KMS-11 (cell line): ENCODE measurements around the gene ZNF76.
"Not testable (repeated sequence)": the region's sequence is repeated elsewhere in the genome, so short reads cannot be mapped to it uniquely, and the experiment has no call there.

Experiments
- H2AFZ ChIP-seq: fragments of 200-600 bp; sonication (generic); 2 replicates; pipeline ENCODE4 v1.6.1; 2016; ENCODE audit warnings: antibody characterized with exemption, mixed run types, low read depth
- H3K27ac ChIP-seq: fragments of 200-600 bp; sonication (generic); 2 replicates; pipeline ENCODE4 v1.6.1; 2016; ENCODE audit warnings: mild to moderate bottlenecking, mixed run types
- H3K27me3 ChIP-seq: fragments of 200-600 bp; sonication (generic); 2 replicates; pipeline ENCODE4 v1.6.1; 2017; ENCODE audit warnings: mild to moderate bottlenecking, low read depth, mixed run types, moderate library complexity; ENCODE audit not compliant: insufficient read depth
- H3K36me3 ChIP-seq: fragments of 200-600 bp; sonication (generic); 2 replicates; pipeline ENCODE4 v1.6.1; 2017; ENCODE audit warnings: mild to moderate bottlenecking, mixed run types; ENCODE audit not compliant: insufficient read depth
- H3K4me1 ChIP-seq: fragments of 200-600 bp; sonication (generic); 2 replicates; pipeline ENCODE4 v1.6.1; 2016; ENCODE audit warnings: mild to moderate bottlenecking, low read depth, mixed run types; ENCODE audit not compliant: poor library complexity, severe bottlenecking
- H3K4me2 ChIP-seq: fragments of 200-600 bp; sonication (generic); 2 replicates; pipeline ENCODE4 v1.7.0; 2016; ENCODE audit warnings: mild to moderate bottlenecking, mixed run types
- H3K4me3 ChIP-seq: fragments of 200-600 bp; sonication (generic); IDR thresholded peaks from 2 replicates; pipeline ENCODE4 v1.6.1; 2017; ENCODE audit warnings: low read depth, low read length, mixed read lengths; ENCODE audit not compliant: insufficient read depth
- H3K79me2 ChIP-seq: fragments of 200-600 bp; sonication (generic); 2 replicates; pipeline ENCODE4 v1.6.1; 2016; ENCODE audit warnings: low read depth, mixed run types; ENCODE audit not compliant: insufficient read depth
- H3K9ac ChIP-seq: fragments of 200-600 bp; sonication (generic); 2 replicates; pipeline ENCODE4 v1.6.1; 2016; ENCODE audit warnings: mild to moderate bottlenecking, mixed run types
- H4K20me1 ChIP-seq: fragments of 200-600 bp; sonication (generic); 2 replicates; pipeline ENCODE4 v1.6.1; 2016; ENCODE audit warnings: mild to moderate bottlenecking, mixed run types; ENCODE audit not compliant: insufficient read depth
- CTCF ChIP-seq: fragments of 200-600 bp; sonication (generic); conservative IDR thresholded peaks from 2 replicates; pipeline ENCODE4 v1.6.1; 2017; ENCODE audit warnings: low read depth, mild to moderate bottlenecking, antibody characterized with exemption, low read length, moderate library complexity, mixed read lengths

The ZNF76 gene

GRCh38 chr6:35321091-35321490 is 61.6 kb downstream of the ZNF76 start:
- no peaks in the 10 kb centered on the region for H3K4me1 ChIP-seq
- H4K20me1 ChIP-seq: no peaks in the 10 kb centered on the region
- no peaks in the 10 kb centered on the region; the same call in 1 of the 2 replicates for H3K36me3 ChIP-seq
- H3K4me3 ChIP-seq: no peak overlapping the region
- no peak overlapping the region for H3K9ac ChIP-seq
- H2AFZ ChIP-seq: no peak overlapping the region
- TF ChIP-seq CTCF: no peak
- no peak overlapping the region for H3K4me2 ChIP-seq
- H3K27me3 ChIP-seq: no peaks in the 10 kb centered on the region
- H3K79me2 ChIP-seq: no peaks in the 10 kb centered on the region
- no peak overlapping the region for H3K27ac ChIP-seq

DNA sequence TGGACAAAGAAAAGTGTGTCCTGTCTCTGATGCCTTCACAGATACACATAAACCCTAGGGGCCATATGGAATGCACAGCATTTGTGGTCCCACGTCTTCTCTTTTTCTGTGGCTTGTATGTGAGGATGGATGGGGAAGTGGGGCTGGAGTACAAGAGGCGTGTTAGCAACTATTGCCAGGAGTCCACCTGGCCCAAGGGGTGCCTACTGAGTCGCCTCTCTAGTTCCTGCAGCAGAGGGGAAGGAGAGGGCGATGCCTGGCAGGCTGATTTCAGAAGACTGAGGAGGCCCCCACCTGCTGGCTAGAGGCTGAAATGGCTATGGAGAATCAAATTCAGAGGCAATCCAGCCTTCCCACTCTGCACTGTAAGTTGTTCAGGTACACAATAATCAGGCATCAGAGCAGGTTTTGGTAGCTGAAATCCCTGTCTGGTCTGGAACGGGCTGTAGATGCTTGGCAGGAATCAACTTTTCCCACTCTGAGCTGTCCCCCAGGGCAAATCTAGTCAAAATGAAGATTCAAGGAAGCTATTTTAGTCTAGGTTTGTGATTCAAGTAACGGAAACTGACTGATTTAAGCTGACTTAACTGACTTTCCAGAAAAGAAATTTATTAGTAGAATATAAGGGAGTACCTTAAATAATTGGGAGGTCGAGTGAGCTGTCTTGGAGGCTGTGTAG is 68.0 kb downstream of the ZNF76 start:
- Histone ChIP-seq H3K27ac (no peak overlapping the region), H3K27me3 (no peaks in the 10 kb centered on the region), H3K4me2 (no peak overlapping the region), H3K9ac (no peak overlapping the region), H4K20me1 (no peaks in the 10 kb centered on the region), H3K36me3 (no peaks in the 10 kb centered on the region), H2AFZ (no peak overlapping the region), H3K4me1 (peaks cover 23% of the 10 kb centered on the region), H3K4me3 (no peak overlapping the region), H3K79me2 (no peaks in the 10 kb centered on the region)
- peak; percentile 67 for TF ChIP-seq CTCF

DNA sequence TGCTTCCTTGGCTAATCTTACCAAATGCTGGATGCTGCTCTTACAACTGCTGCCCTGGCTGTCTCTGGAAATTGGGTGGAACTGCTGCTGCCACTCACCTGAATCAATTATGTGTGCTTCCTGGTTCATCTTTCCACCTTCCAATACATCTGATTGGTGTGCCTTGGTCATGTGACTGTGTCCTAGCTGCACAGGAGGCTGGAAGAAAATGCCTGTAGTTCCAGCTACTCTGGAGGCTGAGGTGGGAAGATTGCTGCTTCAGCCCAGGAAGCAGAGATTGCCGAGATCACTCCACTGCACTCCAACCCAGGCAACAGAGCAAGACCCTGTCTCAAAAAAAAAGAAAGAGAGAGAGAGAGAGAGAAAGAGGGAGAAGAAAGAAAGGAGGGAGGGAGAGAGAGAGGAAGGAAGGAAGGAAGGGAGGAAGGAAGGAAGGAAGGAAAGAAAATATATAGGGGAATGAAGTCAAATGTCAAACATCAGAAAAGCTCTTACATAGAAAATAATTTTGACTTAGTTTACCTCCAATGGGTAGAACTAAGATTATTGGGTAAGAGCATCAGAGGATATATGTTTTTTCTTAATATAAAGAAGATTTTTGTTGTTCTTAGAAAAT is 68.7 kb downstream of the ZNF76 start:
- H4K20me1 ChIP-seq: no peaks in the 10 kb centered on the region
- no peaks in the 10 kb centered on the region for H3K79me2 ChIP-seq
- H3K4me1 ChIP-seq: peaks cover 28% of the 10 kb centered on the region
- no peak overlapping the region for H2AFZ ChIP-seq
- H3K9ac ChIP-seq: no peak overlapping the region
- no peaks in the 10 kb centered on the region for H3K27me3 ChIP-seq
- no peak overlapping the region for H3K4me3 ChIP-seq
- no peak overlapping the region for H3K27ac ChIP-seq
- H3K36me3 ChIP-seq: no peaks in the 10 kb centered on the region
- TF ChIP-seq CTCF: no peak
- H3K4me2 ChIP-seq: no peak overlapping the region

DNA sequence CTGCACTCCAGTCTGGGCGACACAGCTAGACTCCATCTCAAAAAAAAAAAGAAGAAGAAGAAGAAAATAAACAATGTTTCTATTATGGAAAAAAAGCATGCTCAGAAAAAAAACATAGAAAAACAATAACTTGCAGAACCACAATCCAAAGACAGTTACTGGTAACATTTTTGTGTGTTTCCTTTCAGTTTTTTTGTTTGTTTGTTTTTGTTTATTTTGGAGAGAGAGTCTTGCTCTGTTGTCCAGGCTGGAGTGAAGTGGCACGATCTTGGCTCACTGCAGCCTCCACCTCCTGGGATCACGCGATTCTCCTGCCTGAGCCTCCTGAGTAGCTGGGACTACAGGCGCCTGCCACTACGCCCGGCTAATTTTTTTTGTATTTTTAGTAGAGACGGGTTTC is 69.4 kb downstream of the ZNF76 start:
- H3K27me3 ChIP-seq, H3K9ac ChIP-seq, H3K4me2 ChIP-seq, H2AFZ ChIP-seq, H3K4me3 ChIP-seq, H3K36me3 ChIP-seq, H4K20me1 ChIP-seq, H3K27ac ChIP-seq, H3K79me2 ChIP-seq: not testable (repeated sequence)
- peaks cover 31% of the 10 kb centered on the region for H3K4me1 ChIP-seq

DNA sequence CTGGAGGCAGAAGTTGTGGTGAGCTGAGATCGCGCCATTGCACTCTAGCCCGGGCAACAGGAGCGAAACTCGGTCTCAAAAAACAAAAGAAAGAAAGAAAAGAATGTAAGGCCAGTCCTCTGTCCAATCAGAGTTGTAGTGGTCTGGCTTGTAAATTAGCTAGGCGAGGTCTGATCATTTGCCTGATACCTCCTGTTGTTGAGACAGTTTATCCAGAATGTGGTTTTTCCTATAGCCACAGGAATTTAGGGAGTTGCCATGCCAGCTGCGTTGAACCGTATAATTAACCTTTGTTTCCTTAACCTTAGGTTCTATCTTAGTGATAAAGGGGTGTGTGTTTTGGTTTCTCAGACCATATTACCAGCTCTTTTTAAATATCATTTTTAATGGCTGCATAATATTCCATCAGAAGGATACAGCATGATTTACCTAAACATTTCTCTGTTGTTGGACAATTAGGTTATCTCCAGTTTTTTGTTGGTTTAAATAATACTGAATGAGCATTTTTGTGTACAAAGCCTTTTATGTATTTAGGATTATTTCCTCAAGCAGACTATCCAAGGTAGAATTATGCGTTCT is 71.1 kb downstream of the ZNF76 start:
- Histone ChIP-seq H4K20me1 (no peaks in the 10 kb centered on the region), H3K79me2 (no peaks in the 10 kb centered on the region), H3K36me3 (no peaks in the 10 kb centered on the region), H2AFZ (no peak overlapping the region), H3K9ac (no peak overlapping the region), H3K4me2 (no peak overlapping the region), H3K4me1 (peaks cover 45% of the 10 kb centered on the region), H3K4me3 (no peak overlapping the region), H3K27ac (no peak overlapping the region), H3K27me3 (no peaks in the 10 kb centered on the region)
- no peak for TF ChIP-seq CTCF

- Histone ChIP-seq H3K4me1 (peaks cover 40% of the 10 kb centered on the region), H3K4me2 (peak overlapping the region; percentile 27; the same call in 1 of the 2 replicates), H2AFZ (peak overlapping the region; percentile 55; the same call in 1 of the 2 replicates)
- H3K4me3 ChIP-seq, H3K9ac ChIP-seq, H3K79me2 ChIP-seq, H3K27me3 ChIP-seq, H3K36me3 ChIP-seq, H4K20me1 ChIP-seq, H3K27ac ChIP-seq: not testable (repeated sequence)
These were observed 72.7 kb downstream of the ZNF76 start for GRCh38 chr6:35332074-35332887.
